HEK293 (cell line): ENCODE data around the gene SYNGR4.

Source experiments
- CTCF ChIA-PET: fragments of 350-600 bp; formaldehyde crosslinking; extraction: SDS; loops from one replicate; lab custom pipeline; 2021; ENCODE audit warnings: antibody characterized with exemption; lab: Yijun Ruan, JAX
- POLR2A ChIA-PET: fragments of 300-600 bp; formaldehyde crosslinking; extraction: SDS; loops from one replicate; lab custom pipeline; 2020; ENCODE audit warnings: antibody characterized with exemption, inconsistent platforms; lab: Yijun Ruan, JAX
- H3K27ac ChIP-seq: fragments of 200-500 bp; sonication (Bioruptor generic); 2 replicates; pipeline ENCODE4 v1.5.1; 2014; ENCODE audit warnings: low read depth, low read length, control low read depth, inconsistent platforms; ENCODE audit errors: extremely low read depth
- H3K36me3 ChIP-seq, 2 experiments: fragments of 200-500 bp in 1 of 2; sonication (Bioruptor generic) in 1 of 2; 1 replicate in 1 of 2; 2 replicates in 1 of 2; pipeline ENCODE4 v1.5.1; 2014 to 2017; ENCODE audit warnings: inconsistent platforms in 2 of 2, low read length in 2 of 2; ENCODE audit not compliant: control insufficient read depth in 2 of 2, insufficient read depth in 1 of 2
- H3K4me1 ChIP-seq: fragments of 200-500 bp; sonication (Bioruptor generic); 2 replicates; pipeline ENCODE4 v1.5.1; 2014; ENCODE audit warnings: mild to moderate bottlenecking, low read length, inconsistent platforms; ENCODE audit not compliant: control insufficient read depth, insufficient read depth
- H3K4me3 ChIP-seq: 2 replicates; pipeline ENCODE4 v1.5.1; 2011; ENCODE audit warnings: low read depth, mild to moderate bottlenecking, control low read depth, low read length, moderate library complexity
- H3K9me3 ChIP-seq: fragments of 200-500 bp; sonication (Bioruptor generic); 2 replicates; pipeline ENCODE4 v1.5.1; 2014; ENCODE audit warnings: low read depth, low read length, inconsistent platforms; ENCODE audit not compliant: control insufficient read depth, insufficient read depth
- GLIS1 ChIP-seq: fragments of 450-650 bp; formaldehyde crosslinking; IDR thresholded peaks from 2 replicates; pipeline ENCODE4 v1.5.1; 2016; ENCODE audit warnings: missing biosample characterization, missing genetic modification characterization
- GLIS2 ChIP-seq: fragments of 450-650 bp; formaldehyde crosslinking; IDR thresholded peaks from 2 replicates; pipeline ENCODE4 v1.5.1; 2016; ENCODE audit warnings: missing biosample characterization, missing genetic modification characterization
- MEIS1 ChIP-seq: sonication (generic); formaldehyde crosslinking; IDR thresholded peaks from 2 replicates; pipeline ENCODE4 v1.8.1; 2022; ENCODE audit warnings: missing genetic modification reagents, mild to moderate bottlenecking, borderline replicate concordance
- MYNN ChIP-seq: fragments of 450-650 bp; formaldehyde crosslinking; IDR thresholded peaks from 2 replicates; pipeline ENCODE4 v1.5.1; 2016; ENCODE audit warnings: missing biosample characterization, missing genetic modification characterization, borderline replicate concordance
- REPIN1 ChIP-seq: fragments of 450-650 bp; formaldehyde crosslinking; IDR thresholded peaks from 2 replicates; pipeline ENCODE4 v1.5.1; 2017; ENCODE audit warnings: missing biosample characterization, missing genetic modification characterization, low read depth
- ZBTB8A ChIP-seq: fragments of 450-650 bp; formaldehyde crosslinking; IDR thresholded peaks from 2 replicates; pipeline ENCODE4 v1.5.1; 2016; ENCODE audit warnings: missing biosample characterization, missing genetic modification characterization
- ZIC2 ChIP-seq: fragments of 450-650 bp; formaldehyde crosslinking; IDR thresholded peaks from 2 replicates; pipeline ENCODE4 v1.5.1; 2016; ENCODE audit warnings: missing biosample characterization, missing genetic modification characterization
- ZNF221 ChIP-seq: fragments of 450-650 bp; formaldehyde crosslinking; IDR thresholded peaks from 2 replicates; pipeline ENCODE4 v1.5.1; 2017; ENCODE audit warnings: missing biosample characterization, missing genetic modification characterization, borderline replicate concordance
- ZNF26 ChIP-seq: fragments of 450-650 bp; formaldehyde crosslinking; IDR thresholded peaks from 2 replicates; pipeline ENCODE4 v1.5.1; 2016; ENCODE audit warnings: missing biosample characterization, missing genetic modification characterization
- ZNF280D ChIP-seq: fragments of 450-650 bp; formaldehyde crosslinking; IDR thresholded peaks from 2 replicates; pipeline ENCODE4 v1.5.1; 2016; ENCODE audit warnings: missing biosample characterization, missing genetic modification characterization
- ZNF366 ChIP-seq: fragments of 450-650 bp; formaldehyde crosslinking; conservative IDR thresholded peaks from 2 replicates; pipeline ENCODE4 v1.5.1; 2016; ENCODE audit warnings: missing biosample characterization, missing genetic modification characterization
- ZNF501 ChIP-seq: fragments of 450-650 bp; formaldehyde crosslinking; IDR thresholded peaks from 2 replicates; pipeline ENCODE4 v1.5.1; 2016; ENCODE audit warnings: missing biosample characterization, missing genetic modification characterization
- ZNF521 ChIP-seq: fragments of 450-650 bp; formaldehyde crosslinking; IDR thresholded peaks from 2 replicates; pipeline ENCODE4 v1.5.1; 2017; ENCODE audit warnings: missing biosample characterization, mild to moderate bottlenecking, missing genetic modification characterization
- ZNF555 ChIP-seq: fragments of 450-650 bp; formaldehyde crosslinking; conservative IDR thresholded peaks from 2 replicates; pipeline ENCODE4 v1.5.1; 2017; ENCODE audit warnings: missing biosample characterization, mild to moderate bottlenecking, missing genetic modification characterization, inconsistent platforms
- ZNF707 ChIP-seq: fragments of 450-650 bp; formaldehyde crosslinking; IDR thresholded peaks from 2 replicates; pipeline ENCODE4 v1.5.1; 2016; ENCODE audit warnings: missing biosample characterization, missing genetic modification characterization
- ZNF747 ChIP-seq: fragments of 450-650 bp; formaldehyde crosslinking; IDR thresholded peaks from 2 replicates; pipeline ENCODE4 v1.5.1; 2016; ENCODE audit warnings: missing biosample characterization, missing genetic modification characterization
- ZNF76 ChIP-seq: fragments of 450-650 bp; formaldehyde crosslinking; IDR thresholded peaks from 2 replicates; pipeline ENCODE4; 2016; ENCODE audit warnings: low read depth, missing biosample characterization, missing genetic modification characterization, borderline replicate concordance
- ZNF768 ChIP-seq: fragments of 450-650 bp; formaldehyde crosslinking; IDR thresholded peaks from 2 replicates; pipeline ENCODE4 v1.5.1; 2018; ENCODE audit warnings: missing biosample characterization, mild to moderate bottlenecking, missing genetic modification characterization
- ZNF837 ChIP-seq: fragments of 450-650 bp; formaldehyde crosslinking; IDR thresholded peaks from 2 replicates; pipeline ENCODE4 v1.5.1; 2016; ENCODE audit warnings: missing biosample characterization, missing genetic modification characterization
- TF ChIP-seq, protein P1 (sequence below): fragments of 450-650 bp; formaldehyde crosslinking; IDR thresholded peaks from 2 replicates; pipeline ENCODE4 v1.5.1; 2016; ENCODE audit warnings: missing biosample characterization, missing genetic modification characterization
- TF ChIP-seq, protein P2 (sequence below): fragments of 450-650 bp; formaldehyde crosslinking; IDR thresholded peaks from 2 replicates; pipeline ENCODE4 v1.5.1; 2016; ENCODE audit warnings: missing biosample characterization, missing genetic modification characterization
- TF ChIP-seq, protein P3 (sequence below): fragments of 450-650 bp; formaldehyde crosslinking; IDR thresholded peaks from 2 replicates; pipeline ENCODE4 v1.5.1; 2017; ENCODE audit warnings: missing biosample characterization, missing genetic modification characterization

Gene SYNGR4

DNA sequence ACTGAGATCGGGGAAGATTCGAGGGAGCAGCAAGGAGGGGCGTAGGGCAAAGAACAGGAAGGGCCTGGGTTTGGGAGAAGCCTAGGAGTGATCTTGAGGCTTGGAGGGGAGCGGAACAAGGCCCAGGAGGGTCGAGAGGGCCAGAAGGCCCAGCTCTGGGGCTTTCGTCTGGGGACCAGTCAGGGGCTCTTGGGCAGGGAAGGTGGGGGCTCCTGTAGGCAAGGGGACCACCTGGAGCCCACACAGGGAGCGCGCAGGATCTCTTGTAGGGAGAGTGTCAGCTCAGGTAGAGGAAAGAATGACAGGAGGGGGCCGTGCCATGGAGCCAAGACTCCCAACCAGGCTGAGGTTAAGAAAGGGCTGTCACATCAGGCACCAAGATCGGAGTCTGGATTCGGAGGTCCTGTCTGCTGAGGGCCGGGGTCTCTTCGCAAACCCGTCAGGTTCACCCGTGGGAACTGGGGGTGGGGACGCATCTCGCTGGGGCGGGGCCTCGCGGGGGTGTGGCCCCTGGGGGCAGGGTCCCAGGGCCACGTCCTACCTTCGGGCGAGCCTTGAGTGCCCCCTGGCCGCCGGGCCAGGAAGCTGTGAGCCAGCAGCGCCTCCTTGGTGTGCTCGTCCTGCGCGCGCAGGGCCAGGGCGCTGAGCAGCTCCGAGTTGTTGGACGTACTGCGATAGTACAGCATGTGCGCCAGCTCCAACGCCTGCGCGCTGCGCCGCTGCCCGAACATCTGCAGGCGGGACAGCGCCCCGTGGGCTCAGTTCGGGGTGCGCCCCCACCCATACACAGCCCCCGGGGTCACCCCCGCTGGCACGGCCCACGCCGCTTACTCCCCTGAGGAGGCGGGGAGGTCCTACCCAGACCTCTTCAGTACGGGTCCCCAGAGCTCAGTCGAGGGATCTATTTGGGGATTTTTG is 30.4 kb upstream of the SYNGR4 start:
- Histone ChIP-seq H3K27ac (peak overlapping the region; percentile 85), H3K36me3 (no peaks in the 10 kb centered on the region), H3K4me1 (peaks cover 15% of the 10 kb centered on the region), H3K9me3 (no peaks in the 10 kb centered on the region), H3K4me3 (peak overlapping the region; percentile 28)
- ChIA-PET POLR2A (interaction anchor here (0.6 to 3.8 kb wide), 7 partner anchors 9 to 63 kb away, joined by 3 to 54 read pairs (median 13); partner anchors contain the start of genes EMP3, SYNGR4 and TMEM143), CTCF (interaction anchor here (0.6 to 5.0 kb wide), 18 partner anchors 10 to 374 kb away, joined by 3 to 104 read pairs (median 4); partner anchors contain the start of genes EMP3 and KDELR1)
- TF ChIP-seq, protein P1, sequence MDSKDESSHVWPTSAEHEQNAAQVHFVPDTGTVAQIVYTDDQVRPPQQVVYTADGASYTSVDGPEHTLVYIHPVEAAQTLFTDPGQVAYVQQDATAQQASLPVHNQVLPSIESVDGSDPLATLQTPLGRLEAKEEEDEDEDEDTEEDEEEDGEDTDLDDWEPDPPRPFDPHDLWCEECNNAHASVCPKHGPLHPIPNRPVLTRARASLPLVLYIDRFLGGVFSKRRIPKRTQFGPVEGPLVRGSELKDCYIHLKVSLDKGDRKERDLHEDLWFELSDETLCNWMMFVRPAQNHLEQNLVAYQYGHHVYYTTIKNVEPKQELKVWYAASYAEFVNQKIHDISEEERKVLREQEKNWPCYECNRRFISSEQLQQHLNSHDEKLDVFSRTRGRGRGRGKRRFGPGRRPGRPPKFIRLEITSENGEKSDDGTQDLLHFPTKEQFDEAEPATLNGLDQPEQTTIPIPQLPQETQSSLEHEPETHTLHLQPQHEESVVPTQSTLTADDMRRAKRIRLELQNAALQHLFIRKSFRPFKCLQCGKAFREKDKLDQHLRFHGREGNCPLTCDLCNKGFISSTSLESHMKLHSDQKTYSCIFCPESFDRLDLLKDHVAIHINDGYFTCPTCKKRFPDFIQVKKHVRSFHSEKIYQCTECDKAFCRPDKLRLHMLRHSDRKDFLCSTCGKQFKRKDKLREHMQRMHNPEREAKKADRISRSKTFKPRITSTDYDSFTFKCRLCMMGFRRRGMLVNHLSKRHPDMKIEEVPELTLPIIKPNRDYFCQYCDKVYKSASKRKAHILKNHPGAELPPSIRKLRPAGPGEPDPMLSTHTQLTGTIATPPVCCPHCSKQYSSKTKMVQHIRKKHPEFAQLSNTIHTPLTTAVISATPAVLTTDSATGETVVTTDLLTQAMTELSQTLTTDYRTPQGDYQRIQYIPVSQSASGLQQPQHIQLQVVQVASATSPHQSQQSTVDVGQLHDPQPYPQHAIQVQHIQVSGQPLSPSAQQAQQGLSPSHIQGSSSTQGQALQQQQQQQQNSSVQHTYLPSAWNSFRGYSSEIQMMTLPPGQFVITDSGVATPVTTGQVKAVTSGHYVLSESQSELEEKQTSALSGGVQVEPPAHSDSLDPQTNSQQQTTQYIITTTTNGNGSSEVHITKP, result no peak
- TF ChIP-seq ZNF221 (no peak), ZNF555 (no peak), ZNF26 (tag by site-specific recombination) (no peak), GLIS2 (peak; percentile 78), REPIN1 (no peak), ZIC2 (peak; percentile 75), MEIS1 (no peak), ZNF837 (tag by site-specific recombination) (no peak), GLIS1 (tag by site-specific recombination) (peak; percentile 39), ZNF280D (tag by site-specific recombination) (no peak), MYNN (tag by site-specific recombination) (no peak), ZNF768 (tag by site-specific recombination) (no peak), ZNF707 (no peak), ZNF747 (tag by site-specific recombination) (no peak), ZNF76 (tag by site-specific recombination) (no peak), ZBTB8A (peak; percentile 74), ZNF501 (tag by site-specific recombination) (0 out of 2 replicates have a peak, but pooled peaks have one; percentile 0), ZNF366 (tag by site-specific recombination) (no peak), ZNF521 (tag by site-specific recombination) (no peak)
- TF ChIP-seq, protein P2, sequence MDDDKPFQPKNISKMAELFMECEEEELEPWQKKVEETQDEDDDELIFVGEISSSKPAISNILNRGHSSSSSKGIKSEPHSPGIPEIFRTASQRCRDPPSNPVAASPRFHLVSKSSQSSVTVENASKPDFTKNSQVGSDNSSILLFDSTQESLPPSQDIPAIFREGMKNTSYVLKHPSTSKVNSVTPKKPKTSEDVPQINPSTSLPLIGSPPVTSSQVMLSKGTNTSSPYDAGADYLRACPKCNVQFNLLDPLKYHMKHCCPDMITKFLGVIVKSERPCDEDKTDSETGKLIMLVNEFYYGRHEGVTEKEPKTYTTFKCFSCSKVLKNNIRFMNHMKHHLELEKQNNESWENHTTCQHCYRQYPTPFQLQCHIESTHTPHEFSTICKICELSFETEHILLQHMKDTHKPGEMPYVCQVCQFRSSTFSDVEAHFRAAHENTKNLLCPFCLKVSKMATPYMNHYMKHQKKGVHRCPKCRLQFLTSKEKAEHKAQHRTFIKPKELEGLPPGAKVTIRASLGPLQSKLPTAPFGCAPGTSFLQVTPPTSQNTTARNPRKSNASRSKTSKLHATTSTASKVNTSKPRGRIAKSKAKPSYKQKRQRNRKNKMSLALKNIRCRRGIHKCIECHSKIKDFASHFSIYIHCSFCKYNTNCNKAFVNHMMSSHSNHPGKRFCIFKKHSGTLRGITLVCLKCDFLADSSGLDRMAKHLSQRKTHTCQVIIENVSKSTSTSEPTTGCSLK (tag by site-specific recombination), result no peak
- TF ChIP-seq, protein P3, sequence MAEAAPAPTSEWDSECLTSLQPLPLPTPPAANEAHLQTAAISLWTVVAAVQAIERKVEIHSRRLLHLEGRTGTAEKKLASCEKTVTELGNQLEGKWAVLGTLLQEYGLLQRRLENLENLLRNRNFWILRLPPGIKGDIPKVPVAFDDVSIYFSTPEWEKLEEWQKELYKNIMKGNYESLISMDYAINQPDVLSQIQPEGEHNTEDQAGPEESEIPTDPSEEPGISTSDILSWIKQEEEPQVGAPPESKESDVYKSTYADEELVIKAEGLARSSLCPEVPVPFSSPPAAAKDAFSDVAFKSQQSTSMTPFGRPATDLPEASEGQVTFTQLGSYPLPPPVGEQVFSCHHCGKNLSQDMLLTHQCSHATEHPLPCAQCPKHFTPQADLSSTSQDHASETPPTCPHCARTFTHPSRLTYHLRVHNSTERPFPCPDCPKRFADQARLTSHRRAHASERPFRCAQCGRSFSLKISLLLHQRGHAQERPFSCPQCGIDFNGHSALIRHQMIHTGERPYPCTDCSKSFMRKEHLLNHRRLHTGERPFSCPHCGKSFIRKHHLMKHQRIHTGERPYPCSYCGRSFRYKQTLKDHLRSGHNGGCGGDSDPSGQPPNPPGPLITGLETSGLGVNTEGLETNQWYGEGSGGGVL (tag by site-specific recombination), result no peak
